HFF-Myc (cell line): ENCODE measurements around the gene TSPAN6.

ENCODE experiments used
- DNase-seq: peaks from one replicate; pipeline ENCODE4 v3.0.0-alpha.2; 2011; ENCODE audit warnings: low read depth; ENCODE audit errors: extremely low read depth
- H3K4me3 ChIP-seq: replicated peaks from 2 replicates; pipeline ENCODE4 v1.5.1; 2011; ENCODE audit warnings: low read depth, mild to moderate bottlenecking, control low read depth, low read length
- TF ChIP-seq, protein P1 (sequence below): IDR thresholded peaks from 2 replicates; pipeline ENCODE4 v1.5.1; 2012; ENCODE audit warnings: mild to moderate bottlenecking, low read depth, low read length, control low read depth; ENCODE audit errors: missing control alignments

The TSPAN6 gene

DNA sequence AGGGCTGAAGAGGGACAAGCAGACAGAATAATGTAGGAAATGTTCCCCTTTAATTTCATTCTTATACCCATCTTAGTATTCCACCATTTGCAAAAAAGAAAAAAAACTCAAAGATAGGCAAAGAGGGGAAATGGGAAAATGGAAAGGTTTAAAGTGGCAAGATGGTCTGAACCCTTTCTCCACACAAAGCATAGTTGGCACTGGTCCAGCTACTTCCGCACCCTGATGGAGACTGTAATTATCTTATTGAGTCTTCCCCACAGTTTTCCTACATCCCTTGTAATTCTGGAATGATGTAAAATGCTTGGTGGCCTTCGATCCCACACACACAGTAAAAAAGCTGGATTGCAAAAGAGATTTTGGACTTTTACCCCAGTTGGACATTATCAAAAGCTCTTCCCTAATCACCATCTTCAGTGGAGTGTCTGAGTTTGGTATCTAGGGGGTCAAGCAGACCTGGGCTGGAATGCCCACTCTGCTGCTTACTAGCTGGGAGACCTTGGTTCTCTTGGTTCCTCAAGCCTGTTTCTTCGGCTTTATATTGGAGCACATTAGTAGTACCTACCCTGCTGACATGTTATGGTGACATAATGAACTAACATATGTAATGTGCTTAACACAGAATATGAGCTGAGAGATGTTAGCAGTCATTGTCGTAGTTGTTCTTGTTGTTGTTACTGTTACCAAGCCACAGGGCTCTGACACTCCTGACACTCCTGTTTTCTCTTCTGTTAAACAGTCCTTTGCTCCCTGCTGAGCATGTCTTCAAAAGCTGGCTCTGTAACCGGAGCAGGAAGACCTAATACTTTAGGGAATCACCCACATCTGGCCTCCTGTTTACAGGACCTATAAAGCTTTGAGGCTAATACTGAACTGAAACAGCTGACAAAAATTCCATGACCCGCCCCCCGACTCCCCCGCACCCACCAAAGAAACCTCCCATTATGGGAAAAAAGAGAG lies 12.1 kb upstream of the TSPAN6 start:
- TF ChIP-seq, protein P1, sequence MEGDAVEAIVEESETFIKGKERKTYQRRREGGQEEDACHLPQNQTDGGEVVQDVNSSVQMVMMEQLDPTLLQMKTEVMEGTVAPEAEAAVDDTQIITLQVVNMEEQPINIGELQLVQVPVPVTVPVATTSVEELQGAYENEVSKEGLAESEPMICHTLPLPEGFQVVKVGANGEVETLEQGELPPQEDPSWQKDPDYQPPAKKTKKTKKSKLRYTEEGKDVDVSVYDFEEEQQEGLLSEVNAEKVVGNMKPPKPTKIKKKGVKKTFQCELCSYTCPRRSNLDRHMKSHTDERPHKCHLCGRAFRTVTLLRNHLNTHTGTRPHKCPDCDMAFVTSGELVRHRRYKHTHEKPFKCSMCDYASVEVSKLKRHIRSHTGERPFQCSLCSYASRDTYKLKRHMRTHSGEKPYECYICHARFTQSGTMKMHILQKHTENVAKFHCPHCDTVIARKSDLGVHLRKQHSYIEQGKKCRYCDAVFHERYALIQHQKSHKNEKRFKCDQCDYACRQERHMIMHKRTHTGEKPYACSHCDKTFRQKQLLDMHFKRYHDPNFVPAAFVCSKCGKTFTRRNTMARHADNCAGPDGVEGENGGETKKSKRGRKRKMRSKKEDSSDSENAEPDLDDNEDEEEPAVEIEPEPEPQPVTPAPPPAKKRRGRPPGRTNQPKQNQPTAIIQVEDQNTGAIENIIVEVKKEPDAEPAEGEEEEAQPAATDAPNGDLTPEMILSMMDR: no peak
- DNase-seq: peak; percentile 52
- no peak overlapping the region for H3K4me3 ChIP-seq

DNA sequence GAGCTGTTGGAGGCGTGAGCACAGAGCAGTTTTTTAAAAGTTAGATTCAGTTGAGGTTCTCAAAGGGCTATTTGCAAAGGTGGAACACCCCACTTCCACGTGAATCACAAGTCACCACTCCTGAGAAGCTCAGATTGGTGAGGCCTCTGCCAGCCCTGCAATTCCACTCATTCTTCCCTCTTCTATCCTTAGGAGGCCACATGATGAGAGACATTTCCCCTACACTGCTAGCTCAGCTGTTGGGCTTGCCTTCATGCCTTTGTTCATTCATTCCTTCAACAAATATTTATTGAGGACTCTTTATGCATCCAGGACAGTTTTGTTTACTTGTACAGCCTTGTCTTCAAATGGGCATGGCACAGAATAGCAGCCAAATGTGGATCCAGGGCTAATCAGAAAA lies 11.1 kb upstream of the TSPAN6 start:
- TF ChIP-seq, protein P1: no peak
- no peak for DNase-seq
- no peak overlapping the region for H3K4me3 ChIP-seq

DNA sequence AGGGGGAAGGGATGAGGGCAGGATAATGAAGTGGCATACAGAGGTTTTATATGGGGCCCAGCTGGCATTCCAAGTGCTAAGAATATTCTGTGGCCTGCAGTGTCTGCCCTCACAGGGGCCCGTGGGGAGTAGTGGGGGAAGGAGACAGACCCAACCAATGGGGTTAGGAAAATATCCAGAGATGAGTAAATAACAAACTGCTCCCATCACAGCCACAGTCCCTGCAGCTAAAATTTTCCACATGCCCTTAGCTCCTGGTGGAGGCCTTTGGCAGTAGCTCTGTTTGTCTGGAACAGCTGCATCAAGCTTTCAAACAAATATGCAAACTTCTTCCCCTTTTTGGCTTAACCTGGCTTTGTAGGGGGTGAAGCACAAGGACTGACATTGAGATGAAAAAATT lies 10.5 kb upstream of the TSPAN6 start:
- no peak for DNase-seq
- no peak overlapping the region for H3K4me3 ChIP-seq
- TF ChIP-seq, protein P1: no peak

DNA sequence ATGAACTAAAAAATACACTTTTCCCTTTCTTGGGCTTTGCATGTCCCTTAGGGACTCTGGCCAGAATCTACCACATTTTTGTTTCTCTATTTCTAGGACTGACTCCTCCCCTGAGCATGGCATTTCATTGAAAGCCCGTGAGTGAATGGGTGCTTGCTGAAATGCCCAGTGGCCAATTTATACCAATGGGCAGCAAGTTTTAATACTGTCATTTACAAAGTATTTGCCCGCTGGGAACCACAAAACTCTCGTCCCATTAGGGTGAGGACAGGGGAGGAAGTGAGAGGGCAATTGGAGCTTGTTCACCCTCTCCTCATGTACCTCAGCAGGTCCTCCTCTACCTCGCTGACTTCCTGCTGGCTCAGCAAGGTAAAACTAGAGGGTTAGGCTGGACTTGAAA lies 8.5 kb upstream of the TSPAN6 start:
- H3K4me3 ChIP-seq: peak overlapping the region; percentile 53
- TF ChIP-seq, protein P1: no peak

DNA sequence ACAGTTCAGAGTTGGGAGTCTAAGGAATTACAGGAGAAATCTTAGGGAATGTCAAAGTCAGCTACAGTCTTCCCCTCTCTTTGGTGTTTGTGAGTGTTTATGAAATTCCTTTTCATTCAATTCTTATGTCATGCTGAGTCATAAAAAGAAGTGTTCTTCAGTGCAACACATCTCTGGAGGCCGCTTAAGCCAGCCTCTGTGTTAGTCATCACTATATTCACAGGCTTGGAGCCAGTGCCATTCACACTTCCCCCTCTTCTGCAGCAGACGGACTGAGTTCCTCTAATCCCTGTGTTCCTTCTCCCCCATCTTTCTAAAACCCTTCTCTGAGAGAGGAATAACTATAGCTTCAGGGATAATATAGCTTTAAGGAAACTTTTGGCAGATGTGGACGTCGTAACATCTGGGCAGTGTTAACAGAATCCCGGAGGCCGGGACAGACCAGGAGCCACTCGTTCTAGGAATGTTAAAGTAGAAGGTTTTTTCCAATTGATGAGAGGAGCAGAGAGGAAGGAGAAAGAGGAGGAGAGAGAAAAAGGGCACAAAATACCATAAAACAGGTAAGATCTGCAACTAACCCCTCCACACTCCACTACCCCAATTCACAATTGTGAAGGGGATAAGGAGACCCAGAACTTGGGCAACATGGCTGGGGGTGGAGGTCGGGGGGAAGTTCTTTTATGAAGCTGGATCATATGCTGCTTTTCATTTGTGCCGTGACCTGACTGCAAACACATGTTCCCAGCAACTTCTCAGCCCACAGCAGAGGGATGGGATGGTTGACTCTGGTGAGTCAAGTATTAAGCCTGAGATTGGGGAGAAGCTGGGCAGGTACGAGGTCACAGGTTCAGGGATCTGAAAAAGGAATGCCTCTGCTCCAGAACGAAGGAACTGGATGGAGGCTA lies 7.6 kb upstream of the TSPAN6 start, which contains the start of gene SRPX2:
TSS of gene SRPX2 (plus strand) at position 244 of the 905 bp plus-strand sequence. CDS start 2,124 bp downstream, outside the sequence.
- peak within 1 kb of the TSS; percentile 53 for H3K4me3 ChIP-seq
- TF ChIP-seq, protein P1: no peak
- peak; percentile 63 for DNase-seq

More for the DNA sequence above, 8.5 kb upstream of the TSPAN6 start:
- DNase-seq: no peak

DNA sequence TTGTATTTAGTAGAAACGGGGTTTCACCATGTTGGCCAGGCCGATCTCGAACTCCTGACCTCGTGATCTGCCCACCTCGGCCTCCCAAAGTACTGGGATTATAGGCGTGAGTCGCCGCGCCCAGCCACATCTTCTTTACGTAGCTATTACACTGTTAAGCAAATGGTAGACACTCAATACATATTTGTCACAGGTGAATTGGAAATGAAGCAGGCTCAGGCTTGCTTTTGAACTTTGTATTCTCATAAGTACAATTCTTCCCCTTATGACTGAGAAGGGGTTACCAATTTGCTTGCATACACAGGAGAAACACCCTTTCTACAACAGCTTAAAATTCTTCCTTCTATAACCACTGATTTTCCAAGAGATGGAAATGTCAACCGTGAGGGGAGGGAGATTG lies 6.6 kb upstream of the TSPAN6 start:
- no peak for DNase-seq
- H3K4me3 ChIP-seq: no peak overlapping the region
- TF ChIP-seq, protein P1: no peak
